Fibroblast of lung (primary cell): ENCODE measurements around the gene GINS1.

Source experiments
- EZH2 ChIP-seq: IDR thresholded peaks from 2 replicates; pipeline ENCODE4 v1.5.1; 2012; ENCODE audit warnings: low read length, control low read depth, mild to moderate bottlenecking; ENCODE audit errors: missing control alignments
- TF ChIP-seq, protein P1 (sequence below), 2 donors: IDR thresholded peaks in 1 of 2; conservative IDR thresholded peaks in 1 of 2; 1 replicate in 1 of 2; 2 replicates in 1 of 2; pipeline ENCODE4 v1.5.1; 2011 to 2012; ENCODE audit warnings: low read length in 2 of 2, control low read depth in 1 of 2, inconsistent platforms in 1 of 2, low read depth in 1 of 2, mild to moderate bottlenecking in 1 of 2

GRCh38 chr20:25452333-25452732, 44.9 kb downstream of the GINS1 start:
- TF ChIP-seq, protein P1, sequence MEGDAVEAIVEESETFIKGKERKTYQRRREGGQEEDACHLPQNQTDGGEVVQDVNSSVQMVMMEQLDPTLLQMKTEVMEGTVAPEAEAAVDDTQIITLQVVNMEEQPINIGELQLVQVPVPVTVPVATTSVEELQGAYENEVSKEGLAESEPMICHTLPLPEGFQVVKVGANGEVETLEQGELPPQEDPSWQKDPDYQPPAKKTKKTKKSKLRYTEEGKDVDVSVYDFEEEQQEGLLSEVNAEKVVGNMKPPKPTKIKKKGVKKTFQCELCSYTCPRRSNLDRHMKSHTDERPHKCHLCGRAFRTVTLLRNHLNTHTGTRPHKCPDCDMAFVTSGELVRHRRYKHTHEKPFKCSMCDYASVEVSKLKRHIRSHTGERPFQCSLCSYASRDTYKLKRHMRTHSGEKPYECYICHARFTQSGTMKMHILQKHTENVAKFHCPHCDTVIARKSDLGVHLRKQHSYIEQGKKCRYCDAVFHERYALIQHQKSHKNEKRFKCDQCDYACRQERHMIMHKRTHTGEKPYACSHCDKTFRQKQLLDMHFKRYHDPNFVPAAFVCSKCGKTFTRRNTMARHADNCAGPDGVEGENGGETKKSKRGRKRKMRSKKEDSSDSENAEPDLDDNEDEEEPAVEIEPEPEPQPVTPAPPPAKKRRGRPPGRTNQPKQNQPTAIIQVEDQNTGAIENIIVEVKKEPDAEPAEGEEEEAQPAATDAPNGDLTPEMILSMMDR (conservative IDR thresholded peaks at IDR 0.05 in 1 of 2, IDR thresholded peaks at IDR 0.05 in 1 of 2; ENCODE audit: low read depth in 1 of 2, low read length in 2 of 2) = no peak
- TF ChIP-seq EZH2 = no peak
